GM12878 (cell line): ENCODE measurements around the gene INO80C. TPM values are rescaled to one million over a fixed set of nuclear protein-coding genes. Genes with fewer than 3 reads are reported as not detected.

ENCODE experiments used
- ASH2L ChIP-seq: fragments of 300-600, 200-600 bp; sonication (generic); IDR thresholded peaks from 2 replicates; pipeline ENCODE4 v1.6.1; 2017; ENCODE audit warnings: low read depth, mild to moderate bottlenecking, borderline replicate concordance
- CEBPB ChIP-seq, 2 experiments: fragments of 150-350 bp in 1 of 2; IDR thresholded peaks; 2 replicates each; pipeline ENCODE4 v1.6.1; 2012 to 2014; ENCODE audit warnings: low read depth in 2 of 2, low read length in 2 of 2, borderline replicate concordance in 1 of 2, inconsistent platforms in 1 of 2
- CREB1 ChIP-seq: IDR thresholded peaks from 2 replicates; pipeline ENCODE4 v1.6.1; 2012; ENCODE audit warnings: low read depth, mild to moderate bottlenecking, inconsistent platforms
- CUX1 ChIP-seq: IDR thresholded peaks from 2 replicates; pipeline ENCODE4 v1.6.1; 2012; ENCODE audit warnings: improper control_type of control experiment, low read depth, low read length; ENCODE audit not compliant: insufficient replicate concordance
- ELK1 ChIP-seq: IDR thresholded peaks from 2 replicates; pipeline ENCODE4 v1.6.1; 2012; ENCODE audit warnings: low read depth, low read length, improper control_type of control experiment
- GATAD2B ChIP-seq: fragments of 450-650 bp; conservative IDR thresholded peaks from 2 replicates; pipeline ENCODE4 v1.6.1; 2017; ENCODE audit warnings: low read depth, mild to moderate bottlenecking, moderate library complexity
- JUNB ChIP-seq: IDR thresholded peaks from 2 replicates; pipeline ENCODE4 v1.6.1; 2016; ENCODE audit warnings: antibody characterized with exemption, mild to moderate bottlenecking
- MEF2A ChIP-seq: IDR thresholded peaks from 2 replicates; pipeline ENCODE4 v1.6.1; 2011; ENCODE audit warnings: low read depth, mild to moderate bottlenecking, low read length, moderate library complexity; ENCODE audit not compliant: insufficient read depth
- MTA2 ChIP-seq: fragments of 450-650 bp; IDR thresholded peaks from 2 replicates; pipeline ENCODE4 v1.6.1; 2016; ENCODE audit warnings: low read depth, mild to moderate bottlenecking, moderate library complexity
- MTA3 ChIP-seq: IDR thresholded peaks from 2 replicates; pipeline ENCODE4 v1.6.1; 2012; ENCODE audit warnings: low read length, inconsistent platforms, borderline replicate concordance
- NFXL1 ChIP-seq: fragments of 450-650 bp; IDR thresholded peaks from 2 replicates; pipeline ENCODE4 v1.6.1; 2017; ENCODE audit warnings: antibody characterized with exemption, mild to moderate bottlenecking, borderline replicate concordance
- NR2C1 ChIP-seq: fragments of 450-650 bp; IDR thresholded peaks from 2 replicates; pipeline ENCODE4 v1.6.1; 2017; ENCODE audit warnings: antibody characterized with exemption, mild to moderate bottlenecking, moderate library complexity
- PAX8 ChIP-seq: fragments of 450-650 bp; IDR thresholded peaks from 2 replicates; pipeline ENCODE4 v1.6.1; 2017; ENCODE audit warnings: mild to moderate bottlenecking, moderate library complexity
- POU2F2 ChIP-seq: IDR thresholded peaks from 3 replicates; pipeline ENCODE4 v1.6.1; 2011; ENCODE audit warnings: low read depth, mild to moderate bottlenecking, low read length, borderline replicate concordance
- RAD51 ChIP-seq: fragments of 450-650 bp; IDR thresholded peaks from 2 replicates; pipeline ENCODE4 v1.6.1; 2016; ENCODE audit warnings: moderate library complexity, mild to moderate bottlenecking, inconsistent platforms
- RELB ChIP-seq: fragments of 450-650 bp; IDR thresholded peaks from 2 replicates; pipeline ENCODE4 v1.6.1; 2017; ENCODE audit warnings: low read depth, mild to moderate bottlenecking, moderate library complexity
- REST ChIP-seq: IDR thresholded peaks from 2 replicates; pipeline ENCODE4 v1.6.1; 2012; ENCODE audit warnings: mild to moderate bottlenecking, low read depth, low read length
- SMC3 ChIP-seq: IDR thresholded peaks from 2 replicates; pipeline ENCODE4 v1.6.1; 2011; ENCODE audit warnings: low read length, improper control_type of control experiment, borderline replicate concordance
- polyA plus RNA-seq, 11 experiments: library from polyadenylated mRNA; depleted of rRNA in 4 of 11; unstranded in 6 of 11; stranded (reverse) in 5 of 11; fragments of >200 nt; fragmentation: Nextera tagmentation in 4 of 11; fragmentation: Illumina TruSeq in 1 of 11; extraction: Ambion mirVana in 4 of 11; extraction: Trizol in 1 of 11; gene quantifications; 1 replicate in 1 of 11; 2 replicates in 10 of 11; pipeline versions ENCODE4 v1.2.1 to v1.2.3, GENCODE V29; 2011 to 2016; ENCODE audit warnings: inconsistent platforms in 2 of 11, missing spikeins in 2 of 11, low read depth in 1 of 11
- total RNA-seq, 4 experiments: library from RNA; depleted of rRNA in 3 of 4; stranded (reverse); fragments of >200 nt in 3 of 4; fragmentation: Illumina TruSeq in 1 of 4; extraction: Trizol in 1 of 4; gene quantifications; 2 replicates each; pipeline versions ENCODE4 v1.2.1 to v1.2.3, GENCODE V29; 2013 to 2021

Gene INO80C
- total and polyA plus RNA-seq, 10 of the 15 experiments (the other 5 are each of a cell fraction or from before 2014, with no cell fraction given) = 9.9 to 43.2 (median 30.1) TPM

- no peak for TF ChIP-seq CUX1
- TF ChIP-seq ASH2L = peak; percentile 85; the same call in 1 of the 2 replicates
- TF ChIP-seq MTA3 = no peak; the same call in 1 of the 2 replicates
- no peak for TF ChIP-seq REST
- peak; percentile 73 for TF ChIP-seq POU2F2
- TF ChIP-seq GATAD2B = peak; percentile 96
- peak; percentile 100 for TF ChIP-seq RELB
- peak; percentile 38; the same call in 1 of the 2 replicates for TF ChIP-seq SMC3
- no peak for TF ChIP-seq PAX8
- TF ChIP-seq JUNB = no peak
- 0 out of 2 replicates have a peak, but pooled peaks have one; percentile 7 for TF ChIP-seq NR2C1
- 0 out of 2 replicates have a peak, but pooled peaks have one; percentile 72 for TF ChIP-seq MEF2A
- TF ChIP-seq NFXL1 = no peak
- TF ChIP-seq MTA2 = peak; percentile 57
- TF ChIP-seq CEBPB (IDR thresholded peaks at IDR 0.05; ENCODE audit: borderline replicate concordance in 1 of 2, low read depth in 2 of 2, low read length in 2 of 2) = no peak
- peak; percentile 76 for TF ChIP-seq RAD51
- TF ChIP-seq CREB1 = peak; percentile 79
- TF ChIP-seq ELK1 = peak; percentile 88
Observed at GRCh38 chr18:35497370-35498197, at the start of gene INO80C (continued).
